Liver (tissue), 9 donors: ENCODE data around the gene RAPGEF6. TPM values are rescaled to one million over a fixed set of nuclear protein-coding genes. Genes with fewer than 3 reads are reported as not detected.

ENCODE experiments used
- DNase-seq: peaks from one replicate; pipeline ENCODE4 v3.0.0-alpha.2; 2017; ENCODE audit warnings: low spot score
- H3K27ac ChIP-seq, 2 donors: one replicate each; pipeline ENCODE4 v1.7.0; 2013; ENCODE audit warnings: inconsistent platforms in 2 of 2, low read length in 2 of 2, control low read depth in 1 of 2, low read depth in 1 of 2, mild to moderate bottlenecking in 1 of 2
- H3K27me3 ChIP-seq, 4 donors: one replicate each; pipeline versions ENCODE4 v1.6.1 to v1.7.0; 2013; ENCODE audit warnings: low read length in 3 of 4, inconsistent platforms in 1 of 4, mild to moderate bottlenecking in 1 of 4, moderate library complexity in 1 of 4; ENCODE audit not compliant: control insufficient read depth in 4 of 4, insufficient read depth in 4 of 4
- H3K36me3 ChIP-seq, 4 donors: one replicate each; pipeline versions ENCODE4 v1.6.1 to v1.7.0; 2013; ENCODE audit warnings: low read length in 3 of 4, mild to moderate bottlenecking in 3 of 4, low read depth in 1 of 4, moderate library complexity in 1 of 4; ENCODE audit not compliant: control insufficient read depth in 4 of 4, insufficient read depth in 3 of 4
- H3K4me1 ChIP-seq, 4 donors: one replicate each; pipeline versions ENCODE4 v1.6.1 to v1.7.0; 2013; ENCODE audit warnings: low read length in 3 of 4, mild to moderate bottlenecking in 3 of 4, moderate library complexity in 1 of 4; ENCODE audit not compliant: control insufficient read depth in 4 of 4, insufficient read depth in 4 of 4
- H3K4me3 ChIP-seq, 3 donors: one replicate each; pipeline versions ENCODE4 v1.6.1 to v1.7.0; 2013; ENCODE audit warnings: low read length in 3 of 3, control low read depth in 1 of 3, low read depth in 1 of 3, mild to moderate bottlenecking in 1 of 3
- H3K9ac ChIP-seq, 2 donors: one replicate each; pipeline ENCODE4 v1.7.0; 2013; ENCODE audit warnings: low read length in 2 of 2, mild to moderate bottlenecking in 2 of 2, moderate library complexity in 2 of 2, control low read depth in 1 of 2, low read depth in 1 of 2
- H3K9me3 ChIP-seq, 4 donors: one replicate each; pipeline versions ENCODE4 v1.6.1 to v1.7.0; 2013; ENCODE audit warnings: low read length in 3 of 4; ENCODE audit not compliant: control insufficient read depth in 4 of 4
- ATF3 ChIP-seq: IDR thresholded peaks from 2 replicates; pipeline ENCODE4 v1.6.1; 2016; ENCODE audit warnings: antibody characterized with exemption
- EGR1 ChIP-seq, 2 donors: IDR thresholded peaks; 2 replicates each; pipeline ENCODE4 v1.6.1; 2016 to 2018; ENCODE audit warnings: antibody characterized with exemption in 2 of 2, low read depth in 2 of 2
- FOXA1 ChIP-seq: IDR thresholded peaks from 2 replicates; pipeline ENCODE4 v1.6.1; 2016; ENCODE audit warnings: antibody characterized with exemption
- FOXA2 ChIP-seq: IDR thresholded peaks from 2 replicates; pipeline ENCODE4 v1.6.1; 2016; ENCODE audit warnings: antibody characterized with exemption
- GABPA ChIP-seq, 2 donors: IDR thresholded peaks in 1 of 2; conservative IDR thresholded peaks in 1 of 2; 2 replicates each; pipeline ENCODE4 v1.6.1; 2016; ENCODE audit warnings: antibody characterized with exemption in 2 of 2, mild to moderate bottlenecking in 1 of 2, moderate library complexity in 1 of 2
- HNF4A ChIP-seq, 2 donors: conservative IDR thresholded peaks; 2 replicates each; pipeline ENCODE4 v1.6.1; 2016; ENCODE audit warnings: antibody characterized with exemption in 2 of 2, mild to moderate bottlenecking in 2 of 2
- HNF4G ChIP-seq: IDR thresholded peaks from 2 replicates; pipeline ENCODE4 v1.6.1; 2016; ENCODE audit warnings: antibody characterized with exemption
- JUND ChIP-seq, 2 donors: IDR thresholded peaks; 2 replicates each; pipeline ENCODE4 v1.6.1; 2016; ENCODE audit warnings: antibody characterized with exemption in 2 of 2
- NR2F2 ChIP-seq: IDR thresholded peaks from 2 replicates; pipeline ENCODE4 v1.6.1; 2016; ENCODE audit warnings: antibody characterized with exemption
- RAD21 ChIP-seq, 2 donors: IDR thresholded peaks; 2 replicates each; pipeline ENCODE4 v1.6.1; 2016; ENCODE audit warnings: antibody characterized with exemption in 2 of 2, mild to moderate bottlenecking in 2 of 2
- REST ChIP-seq: IDR thresholded peaks from 2 replicates; pipeline ENCODE4 v1.6.1; 2016; ENCODE audit warnings: antibody characterized with exemption, mild to moderate bottlenecking
- RXRA ChIP-seq, 2 donors: IDR thresholded peaks; 2 replicates each; pipeline ENCODE4 v1.6.1; 2017 to 2018; ENCODE audit warnings: antibody characterized with exemption in 2 of 2, mild to moderate bottlenecking in 1 of 2
- SP1 ChIP-seq: IDR thresholded peaks from 2 replicates; pipeline ENCODE4 v1.6.1; 2018; ENCODE audit warnings: antibody characterized with exemption, mild to moderate bottlenecking
- TAF1 ChIP-seq: conservative IDR thresholded peaks from 2 replicates; pipeline ENCODE4 v1.6.1; 2016; ENCODE audit warnings: antibody characterized with exemption, mild to moderate bottlenecking
- YY1 ChIP-seq: IDR thresholded peaks from 2 replicates; pipeline ENCODE4 v1.6.1; 2016; ENCODE audit warnings: antibody characterized with exemption, mild to moderate bottlenecking
- WGBS: extraction: QIAGEN DNeasy Blood & Tissue Kit; methylation state at CpG from one replicate; pipeline ENCODE4 v1.1.7; 2013; 5-methylcytosine and 5-hydroxymethylcytosine counted together
- polyA plus RNA-seq, 2 donors: library from polyadenylated mRNA; stranded (reverse) in 1 of 2; unstranded in 1 of 2; fragments of 200-250 nt in 1 of 2; fragments of >200 nt in 1 of 2; fragmentation: Nextera tagmentation in 1 of 2; extraction: Ambion mirVana in 1 of 2; gene quantifications; one replicate each; pipeline versions ENCODE4 v1.2.1 to v1.2.3, GENCODE V29; 2013 to 2015
- total RNA-seq, 2 donors: library from RNA; depleted of rRNA; stranded (reverse); fragments of >200 nt; gene quantifications; one replicate each; pipeline ENCODE4 v1.2.3, GENCODE V29; 2014
- TF ChIP-seq, protein P1 (sequence below): fragments of 150-350 bp; IDR thresholded peaks from 2 replicates; pipeline ENCODE4 v1.5.1; 2017; ENCODE audit warnings: improper control_type of control experiment, low read depth, low read length; ENCODE audit not compliant: missing input control
- TF ChIP-seq, protein P2 (sequence below): IDR thresholded peaks from 2 replicates; pipeline ENCODE4 v1.6.1; 2016; ENCODE audit warnings: antibody characterized with exemption
- TF ChIP-seq, protein P3 (sequence below): IDR thresholded peaks from 2 replicates; pipeline ENCODE4 v1.6.1; 2016; ENCODE audit warnings: antibody characterized with exemption
- donor health status: healthy.
- donor health status: healthy.
- donor health status: healthy.
- donor health status: healthy.
- donor health status: healthy.

Gene RAPGEF6, protein sequence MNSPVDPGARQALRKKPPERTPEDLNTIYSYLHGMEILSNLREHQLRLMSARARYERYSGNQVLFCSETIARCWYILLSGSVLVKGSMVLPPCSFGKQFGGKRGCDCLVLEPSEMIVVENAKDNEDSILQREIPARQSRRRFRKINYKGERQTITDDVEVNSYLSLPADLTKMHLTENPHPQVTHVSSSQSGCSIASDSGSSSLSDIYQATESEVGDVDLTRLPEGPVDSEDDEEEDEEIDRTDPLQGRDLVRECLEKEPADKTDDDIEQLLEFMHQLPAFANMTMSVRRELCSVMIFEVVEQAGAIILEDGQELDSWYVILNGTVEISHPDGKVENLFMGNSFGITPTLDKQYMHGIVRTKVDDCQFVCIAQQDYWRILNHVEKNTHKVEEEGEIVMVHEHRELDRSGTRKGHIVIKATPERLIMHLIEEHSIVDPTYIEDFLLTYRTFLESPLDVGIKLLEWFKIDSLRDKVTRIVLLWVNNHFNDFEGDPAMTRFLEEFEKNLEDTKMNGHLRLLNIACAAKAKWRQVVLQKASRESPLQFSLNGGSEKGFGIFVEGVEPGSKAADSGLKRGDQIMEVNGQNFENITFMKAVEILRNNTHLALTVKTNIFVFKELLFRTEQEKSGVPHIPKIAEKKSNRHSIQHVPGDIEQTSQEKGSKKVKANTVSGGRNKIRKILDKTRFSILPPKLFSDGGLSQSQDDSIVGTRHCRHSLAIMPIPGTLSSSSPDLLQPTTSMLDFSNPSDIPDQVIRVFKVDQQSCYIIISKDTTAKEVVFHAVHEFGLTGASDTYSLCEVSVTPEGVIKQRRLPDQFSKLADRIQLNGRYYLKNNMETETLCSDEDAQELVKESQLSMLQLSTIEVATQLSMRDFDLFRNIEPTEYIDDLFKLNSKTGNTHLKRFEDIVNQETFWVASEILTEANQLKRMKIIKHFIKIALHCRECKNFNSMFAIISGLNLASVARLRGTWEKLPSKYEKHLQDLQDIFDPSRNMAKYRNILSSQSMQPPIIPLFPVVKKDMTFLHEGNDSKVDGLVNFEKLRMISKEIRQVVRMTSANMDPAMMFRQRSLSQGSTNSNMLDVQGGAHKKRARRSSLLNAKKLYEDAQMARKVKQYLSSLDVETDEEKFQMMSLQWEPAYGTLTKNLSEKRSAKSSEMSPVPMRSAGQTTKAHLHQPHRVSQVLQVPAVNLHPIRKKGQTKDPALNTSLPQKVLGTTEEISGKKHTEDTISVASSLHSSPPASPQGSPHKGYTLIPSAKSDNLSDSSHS (N-terminal part only)
- total RNA-seq, result 10 to 100 TPM; 14.7 to 16.1 TPM
- 1 to 10 TPM; 1.7 to 2.4 TPM for polyA plus RNA-seq

- WGBS, result under 1% methylated on average over 55 of the region's 55 CpGs
These were observed at the start of gene RAPGEF6 for GRCh38 chr5:131634996-131635683. Gene RAPGEF6, minus strand, starts transcription at chr5:131635229. Its CDS starts 199 bp downstream, at chr5:131635030.

More at GRCh38 chr5:131634996-131635683, at the start of gene RAPGEF6:
- H3K9me3 ChIP-seq, result no peaks in the 10 kb centered on the region
- H3K27me3 ChIP-seq, result no peaks in the 10 kb centered on the region
- peaks cover 3 to 26% (median 7%) of the 10 kb centered on the region in 4 donors for H3K4me1 ChIP-seq
- no peaks in the 10 kb centered on the region for H3K36me3 ChIP-seq
- peak within 1 kb of the TSS; percentile 86 to 97 for H3K27ac ChIP-seq
- DNase-seq, result peak; percentile 95
- TF ChIP-seq ATF3 (peak; percentile 65), FOXA1 (peak; percentile 54), YY1 (peak; percentile 98), HNF4G (peak; percentile 46), GABPA (IDR thresholded peaks at IDR 0.05 in 1 of 2, conservative IDR thresholded peaks at IDR 0.05 in 1 of 2) (peak; percentile 80 to 95), HNF4A (conservative IDR thresholded peaks at IDR 0.05) (peak; percentile 77 to 79), REST (peak; percentile 74), NR2F2 (no peak), RAD21 (IDR thresholded peaks at IDR 0.05) (peak; percentile 36 to 54), JUND (IDR thresholded peaks at IDR 0.05) (peak; percentile 50), EGR1 (IDR thresholded peaks at IDR 0.05; ENCODE audit: low read depth in 2 of 2) (peak; percentile 98 to 100), SP1 (peak; percentile 77), TAF1 (peak; percentile 71), RXRA (IDR thresholded peaks at IDR 0.05) (peak; percentile 72 to 77), FOXA2 (peak; percentile 12)
- TF ChIP-seq, protein P1, sequence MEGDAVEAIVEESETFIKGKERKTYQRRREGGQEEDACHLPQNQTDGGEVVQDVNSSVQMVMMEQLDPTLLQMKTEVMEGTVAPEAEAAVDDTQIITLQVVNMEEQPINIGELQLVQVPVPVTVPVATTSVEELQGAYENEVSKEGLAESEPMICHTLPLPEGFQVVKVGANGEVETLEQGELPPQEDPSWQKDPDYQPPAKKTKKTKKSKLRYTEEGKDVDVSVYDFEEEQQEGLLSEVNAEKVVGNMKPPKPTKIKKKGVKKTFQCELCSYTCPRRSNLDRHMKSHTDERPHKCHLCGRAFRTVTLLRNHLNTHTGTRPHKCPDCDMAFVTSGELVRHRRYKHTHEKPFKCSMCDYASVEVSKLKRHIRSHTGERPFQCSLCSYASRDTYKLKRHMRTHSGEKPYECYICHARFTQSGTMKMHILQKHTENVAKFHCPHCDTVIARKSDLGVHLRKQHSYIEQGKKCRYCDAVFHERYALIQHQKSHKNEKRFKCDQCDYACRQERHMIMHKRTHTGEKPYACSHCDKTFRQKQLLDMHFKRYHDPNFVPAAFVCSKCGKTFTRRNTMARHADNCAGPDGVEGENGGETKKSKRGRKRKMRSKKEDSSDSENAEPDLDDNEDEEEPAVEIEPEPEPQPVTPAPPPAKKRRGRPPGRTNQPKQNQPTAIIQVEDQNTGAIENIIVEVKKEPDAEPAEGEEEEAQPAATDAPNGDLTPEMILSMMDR, result peak; percentile 48
- TF ChIP-seq, protein P2, sequence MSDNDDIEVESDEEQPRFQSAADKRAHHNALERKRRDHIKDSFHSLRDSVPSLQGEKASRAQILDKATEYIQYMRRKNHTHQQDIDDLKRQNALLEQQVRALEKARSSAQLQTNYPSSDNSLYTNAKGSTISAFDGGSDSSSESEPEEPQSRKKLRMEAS, result peak; percentile 94
- TF ChIP-seq, protein P3, sequence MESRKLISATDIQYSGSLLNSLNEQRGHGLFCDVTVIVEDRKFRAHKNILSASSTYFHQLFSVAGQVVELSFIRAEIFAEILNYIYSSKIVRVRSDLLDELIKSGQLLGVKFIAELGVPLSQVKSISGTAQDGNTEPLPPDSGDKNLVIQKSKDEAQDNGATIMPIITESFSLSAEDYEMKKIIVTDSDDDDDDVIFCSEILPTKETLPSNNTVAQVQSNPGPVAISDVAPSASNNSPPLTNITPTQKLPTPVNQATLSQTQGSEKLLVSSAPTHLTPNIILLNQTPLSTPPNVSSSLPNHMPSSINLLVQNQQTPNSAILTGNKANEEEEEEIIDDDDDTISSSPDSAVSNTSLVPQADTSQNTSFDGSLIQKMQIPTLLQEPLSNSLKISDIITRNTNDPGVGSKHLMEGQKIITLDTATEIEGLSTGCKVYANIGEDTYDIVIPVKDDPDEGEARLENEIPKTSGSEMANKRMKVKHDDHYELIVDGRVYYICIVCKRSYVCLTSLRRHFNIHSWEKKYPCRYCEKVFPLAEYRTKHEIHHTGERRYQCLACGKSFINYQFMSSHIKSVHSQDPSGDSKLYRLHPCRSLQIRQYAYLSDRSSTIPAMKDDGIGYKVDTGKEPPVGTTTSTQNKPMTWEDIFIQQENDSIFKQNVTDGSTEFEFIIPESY, result peak; percentile 100
- peak within 1 kb of the TSS; percentile 70 to 97 (median 87) for H3K4me3 ChIP-seq
- H3K9ac ChIP-seq, result peak within 1 kb of the TSS; percentile 93 to 95
